Adrenal gland (tissue), 19 donors: ENCODE measurements around the gene LPCAT4. TPM values are rescaled to one million over a fixed set of nuclear protein-coding genes. Genes with fewer than 3 reads are reported as not detected.
A peak's percentile ranks its signal among the peaks of the same experiment; 100 is the strongest.
"Not testable (repeated sequence)": the region's sequence is repeated elsewhere in the genome, so short reads cannot be mapped to it uniquely, and the experiment has no call there.

Experiments used
- DNase-seq, 7 donors: peaks; one replicate each; pipeline ENCODE4 v3.0.0-alpha.2; 2019 to 2020
- H3K27ac ChIP-seq, 5 donors: fragments of 200-600 bp; sonication (generic) in 4 of 5; 1 replicate in 3 of 5; 2 replicates in 2 of 5; pipeline versions ENCODE4 v1.5.1 to v1.8.0; 2016 to 2020; ENCODE audit warnings: mild to moderate bottlenecking in 1 of 5
- H3K27me3 ChIP-seq: fragments of 200-600 bp; 2 replicates; pipeline ENCODE4 v1.8.0; 2021
- H3K36me3 ChIP-seq, 2 donors: fragments of 200-600 bp; replicated peaks in 1 of 2; 1 replicate in 1 of 2; 2 replicates in 1 of 2; pipeline versions ENCODE4 v1.5.1 to v1.8.0; 2018 to 2022
- H3K4me1 ChIP-seq, 2 donors: fragments of 200-600 bp; replicated peaks in 1 of 2; 1 replicate in 1 of 2; 2 replicates in 1 of 2; pipeline versions ENCODE4 v1.5.1 to v1.8.0; 2018 to 2021
- H3K4me3 ChIP-seq, 4 donors: fragments of 200-600 bp; sonication (generic) in 3 of 4; one replicate each; pipeline ENCODE4 v1.5.1; 2016 to 2018
- H3K9me3 ChIP-seq, 3 donors: fragments of 200-600 bp; sonication (generic) in 1 of 3; replicated peaks in 1 of 3; 1 replicate in 2 of 3; 2 replicates in 1 of 3; pipeline versions ENCODE4 v1.5.1 to v1.8.0; 2016 to 2021
- CTCF ChIP-seq, 6 experiments: fragments of 450-650 bp in 4 of 6; fragments of 200-600 bp in 2 of 6; sonication (generic) in 1 of 6; IDR thresholded peaks; 1 replicate in 5 of 6; 2 replicates in 1 of 6; pipeline versions ENCODE4 v1.5.1 to v1.8.0; 2016 to 2021; ENCODE audit warnings: antibody characterized with exemption in 6 of 6, mild to moderate bottlenecking in 2 of 6, moderate library complexity in 1 of 6
- POLR2A ChIP-seq, 2 donors: fragments of 450-650 bp; IDR thresholded peaks; one replicate each; pipeline ENCODE4 v1.6.1; 2017; ENCODE audit warnings: antibody characterized with exemption in 2 of 2, mild to moderate bottlenecking in 2 of 2, moderate library complexity in 1 of 2
- WGBS, 4 donors: extraction: QIAGEN DNeasy Blood & Tissue Kit in 2 of 4; methylation state at CpG; one replicate each; pipeline versions ENCODE4 v1.1.5 to v1.1.7; 2013 to 2017; 5-methylcytosine and 5-hydroxymethylcytosine counted together
- intact Hi-C, 2 donors: fragments of 100-400 bp; cut with DNase I; formaldehyde crosslinking; loops; one replicate each; pipeline versions ENCODE4 v1.14.1 to v1.15.0; 2022 to 2023
- long read RNA-seq, 10 donors: library from polyadenylated mRNA in 3 of 10; unstranded in 2 of 10; stranded (forward) in 1 of 10; transcript quantifications; one replicate each; pipeline ENCODE4 v2.0.0 and lab custom pipeline, GENCODE V29; 2021 to 2026
- polyA plus RNA-seq, 3 donors: library from polyadenylated mRNA; stranded (reverse); fragments of 200-250 nt in 2 of 3; fragments of 350-450 nt in 1 of 3; fragmentation: Illumina TruSeq in 1 of 3; extraction: RNeasy Lipid Tissue Mini Kit (QIAGEN cat#74804) in 1 of 3; gene quantifications; one replicate each; pipeline ENCODE4 v1.2.3, GENCODE V29; 2013 to 2014
- total RNA-seq, 9 donors: library from RNA; depleted of rRNA in 4 of 9; stranded (reverse); fragments of >200 nt in 4 of 9; fragments of 120-200 nt in 1 of 9; fragmentation: NEBNext Ultra II Directional in 1 of 9; extraction: Animal tissue kit (Norgen Biotek cat#: 25700) in 1 of 9; gene quantifications; one replicate each; pipeline versions ENCODE4 v1.1.0 to v1.2.4, GENCODE V29; 2013 to 2023
- donor health status: healthy with polysubstance abuse.
- donor health status: Bipolar disorder and iron deficiency.
- donor health status: DM: yes; HTN: yes; CAD: no.
- donor health status: DM: no; HTN: no; CAD: no.
- donor health status: DM: no; HTN: no; CAD: no.
- donor health status: DM: yes; HTN: yes; CAD: no.

The LPCAT4 gene
- 10 to 100 TPM in 5 of 9 donors, 1 to 10 TPM in 4; 1.2 to 21.1 (median 11.4) TPM for total RNA-seq
- 10 to 100 TPM in 2 of 3 donors, 1 to 10 TPM in 1; 5.6 to 31.6 (median 29.0) TPM for polyA plus RNA-seq
- long read RNA-seq, donor 1, partial matches to known transcripts = 0 of 4 reads
- long read RNA-seq, donor 1, other reads (novel, unspliced or antisense) = 0 of 4 reads
- long read RNA-seq, donor 2, partial matches to known transcripts = 0 of 3 reads
- long read RNA-seq, donor 2, other reads (novel, unspliced or antisense) = 0 of 3 reads
- long read RNA-seq, donor 3, partial matches to known transcripts = 0 of 4 reads
- long read RNA-seq, donor 3, other reads (novel, unspliced or antisense) = 0 of 4 reads
- long read RNA-seq, donor 4 = 0 reads
- long read RNA-seq, donor 5, transcript LPCAT4-201 (14 exons, 2,262 nt) = major isoform, 11 of 23 reads
- long read RNA-seq, donor 5, partial matches to known transcripts = 9 of 23 reads
- long read RNA-seq, donor 5, other reads (novel, unspliced or antisense) = 3 of 23 reads
- long read RNA-seq, donor 6 = 0 reads
- long read RNA-seq, donor 7, partial matches to known transcripts = 0 of 2 reads
- long read RNA-seq, donor 7, other reads (novel, unspliced or antisense) = 0 of 2 reads
- long read RNA-seq, donor 8, transcript LPCAT4-201 (14 exons, 2,262 nt) = major isoform, 9 of 11 reads
- long read RNA-seq, donor 8, partial matches to known transcripts = 0 of 11 reads
- long read RNA-seq, donor 8, other reads (novel, unspliced or antisense) = 0 of 11 reads
- long read RNA-seq, donor 9, transcript LPCAT4-201 (14 exons, 2,262 nt) = major isoform, 6 of 6 reads
- long read RNA-seq, donor 9, partial matches to known transcripts = 0 of 6 reads
- long read RNA-seq, donor 9, other reads (novel, unspliced or antisense) = 0 of 6 reads
- long read RNA-seq, donor 10, partial matches to known transcripts = 0 of 3 reads
- long read RNA-seq, donor 10, other reads (novel, unspliced or antisense) = 0 of 3 reads

- Histone ChIP-seq H3K27ac (peak within 1 kb of the TSS; percentile 73 to 95 (median 92)), H3K27me3 (no peaks in the 10 kb centered on the region), H3K36me3 (no peaks in the 10 kb centered on the region), H3K4me1 (peaks cover 0 to 5% of the 10 kb centered on the region in 2 donors), H3K4me3 (peak within 1 kb of the TSS; percentile 72 to 94 (median 82)), H3K9me3 (no peaks in the 10 kb centered on the region)
- WGBS, 4 donors = 0 to 1% (median 0%) methylated on average over 11 to 80 of the region's 80 CpGs
- TF ChIP-seq CTCF (IDR thresholded peaks at IDR 0.05) (peak; percentile 85 to 97 (median 94)), POLR2A (IDR thresholded peaks at IDR 0.05) (peak; percentile 47 to 62)
- peak; percentile 83 to 93 (median 88) for DNase-seq
- intact Hi-C loops = loop anchor here (10.0 kb wide), 3 partner anchors 123 to 303 kb away; no protein-coding TSS in a partner anchor
These were observed at the start of gene LPCAT4 for GRCh38 chr15:34367101-34368081. LPCAT4 (minus strand) TSS chr15:34367196; CDS start chr15:34367100, 96 bp downstream.

- intact Hi-C loops, H3K27ac ChIP-seq, H3K9me3 ChIP-seq, H3K4me1 ChIP-seq, H3K4me3 ChIP-seq, H3K36me3 ChIP-seq, H3K27me3 ChIP-seq: not testable (repeated sequence)
- 94 to 99% methylated on average over 9 to 10 of the region's 19 CpGs; no CpG with 5 or more reads in 2 of the 4 donors for WGBS, 4 donors
- peak in 1 of 7 donors; percentile 23 for DNase-seq
These were observed 42.5 kb upstream of the LPCAT4 start for GRCh38 chr15:34409511-34409910.

- intact Hi-C loops, DNase-seq, H3K4me1 ChIP-seq, H3K27ac ChIP-seq, H3K36me3 ChIP-seq, H3K27me3 ChIP-seq, H3K9me3 ChIP-seq, H3K4me3 ChIP-seq: not testable (repeated sequence)
- 72 to 78% methylated on average over 3 of the region's 10 CpGs; no CpG with 5 or more reads in 2 of the 4 donors for WGBS, 4 donors
These were observed 42.0 kb upstream of the LPCAT4 start for GRCh38 chr15:34408973-34409372.

- DNase-seq, H3K27ac ChIP-seq, intact Hi-C loops, H3K9me3 ChIP-seq, H3K4me3 ChIP-seq, H3K36me3 ChIP-seq, H3K4me1 ChIP-seq, H3K27me3 ChIP-seq: not testable (repeated sequence)
- no CpG with 5 or more reads among the region's 3 CpGs for WGBS, 4 donors
These were observed 36.9 kb upstream of the LPCAT4 start for GRCh38 chr15:34403899-34404298.

- DNase-seq, H3K36me3 ChIP-seq, intact Hi-C loops, H3K9me3 ChIP-seq, H3K27me3 ChIP-seq, H3K4me1 ChIP-seq, H3K4me3 ChIP-seq, H3K27ac ChIP-seq: not testable (repeated sequence)
- 97 to 100% (median 100%) methylated on average over 1 of the region's 4 CpGs for WGBS, 4 donors
These were observed 36.2 kb upstream of the LPCAT4 start for GRCh38 chr15:34403160-34403598.

GRCh38 chr15:34397637-34398259 lies 30.8 kb upstream of the LPCAT4 start:
- intact Hi-C loops, H3K4me3 ChIP-seq, DNase-seq, H3K36me3 ChIP-seq, H3K27ac ChIP-seq, H3K27me3 ChIP-seq, H3K4me1 ChIP-seq, H3K9me3 ChIP-seq: not testable (repeated sequence)
- WGBS, 4 donors = 76 to 100% (median 83%) methylated on average over 1 to 3 of the region's 6 CpGs; no CpG with 5 or more reads in 1 of the 4 donors

GRCh38 chr15:34392981-34393380 lies 26.0 kb upstream of the LPCAT4 start:
- H3K4me1 ChIP-seq, H3K9me3 ChIP-seq, intact Hi-C loops, H3K27me3 ChIP-seq, DNase-seq, H3K4me3 ChIP-seq, H3K36me3 ChIP-seq, H3K27ac ChIP-seq: not testable (repeated sequence)
- WGBS, 4 donors = 100% methylated on average over 2 of the region's 2 CpGs; no CpG with 5 or more reads in 3 of the 4 donors

- H3K36me3 ChIP-seq, intact Hi-C loops, H3K4me3 ChIP-seq, H3K27me3 ChIP-seq, H3K9me3 ChIP-seq, H3K4me1 ChIP-seq, H3K27ac ChIP-seq, DNase-seq: not testable (repeated sequence)
- WGBS, 4 donors = no CpG with 5 or more reads among the region's 16 CpGs
These were observed 22.6 kb upstream of the LPCAT4 start for GRCh38 chr15:34389594-34390086.
